ENCODE results near the gene KIF26A. TPM values are rescaled to one million over a fixed set of nuclear protein-coding genes. Genes with fewer than 3 reads are reported as not detected.

Gene KIF26A
- total RNA-seq, 1 donor from 2014 or later, result 6.3 TPM

- Histone ChIP-seq H3K4me1 (ENCODE audit: control insufficient read depth in 3 of 3, insufficient read depth in 3 of 3, low read length in 3 of 3) (peaks cover 11 to 18% (median 11%) of the 10 kb centered on the region in 3 donors), H3K27me3 (ENCODE audit: control insufficient read depth in 3 of 3, insufficient read depth in 3 of 3, low read length in 3 of 3) (peaks cover 39 to 50% (median 47%) of the 10 kb centered on the region in 3 donors)
These were observed 6.2 kb upstream of the KIF26A start for GRCh38 chr14:104131968-104132732.

DNA sequence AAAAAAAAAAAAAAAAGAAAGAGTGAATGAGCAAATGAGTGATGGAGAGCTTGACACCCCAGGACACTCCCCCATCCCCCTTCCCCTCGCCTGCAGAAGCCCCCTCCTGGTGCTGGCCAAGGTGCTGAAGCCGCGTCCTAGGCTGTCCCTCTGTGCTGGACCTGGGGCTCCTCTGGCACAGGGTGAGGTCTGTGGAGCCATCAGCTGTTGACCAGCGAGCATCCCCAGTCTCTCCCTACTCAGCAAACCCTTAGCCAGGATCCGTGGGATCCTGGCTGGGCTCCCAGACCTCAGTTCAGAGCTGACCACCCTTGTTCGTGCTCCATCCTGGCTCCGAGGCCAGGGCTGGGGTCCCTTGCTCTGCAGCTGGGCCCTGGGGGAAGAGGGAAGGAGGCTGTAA is 5.4 kb upstream of the KIF26A start:
- H3K27ac ChIP-seq (ENCODE audit: low read depth, low read length), result no peak overlapping the region
- no peaks in the 10 kb centered on the region for H3K36me3 ChIP-seq (ENCODE audit: control insufficient read depth in 3 of 3, insufficient read depth in 3 of 3, low read length in 3 of 3)
- peaks cover 13 to 25% (median 18%) of the 10 kb centered on the region in 3 donors for H3K4me1 ChIP-seq (ENCODE audit: control insufficient read depth in 3 of 3, insufficient read depth in 3 of 3, low read length in 3 of 3)
- H3K4me3 ChIP-seq (ENCODE audit: low read length in 3 of 3), result no peak overlapping the region
- peaks cover 0 to 9% (median 0%) of the 10 kb centered on the region in 3 donors for H3K9me3 ChIP-seq (ENCODE audit: control insufficient read depth in 3 of 3, low read length in 3 of 3)
- H3K9ac ChIP-seq (ENCODE audit: low read depth in 1 of 3, low read length in 3 of 3), result no peak overlapping the region
- H3K27me3 ChIP-seq (ENCODE audit: control insufficient read depth in 3 of 3, insufficient read depth in 3 of 3, low read length in 3 of 3), result peaks cover 47 to 53% (median 52%) of the 10 kb centered on the region in 3 donors

More at GRCh38 chr14:104131968-104132732, 6.2 kb upstream of the KIF26A start:
- no peak overlapping the region for H3K27ac ChIP-seq (ENCODE audit: low read depth, low read length)
- H3K4me3 ChIP-seq (ENCODE audit: low read length in 3 of 3), result no peak overlapping the region
- H3K9me3 ChIP-seq (ENCODE audit: control insufficient read depth in 3 of 3, low read length in 3 of 3), result peaks cover 0 to 11% (median 0%) of the 10 kb centered on the region in 3 donors
- no peaks in the 10 kb centered on the region for H3K36me3 ChIP-seq (ENCODE audit: control insufficient read depth in 3 of 3, insufficient read depth in 3 of 3, low read length in 3 of 3)
- H3K9ac ChIP-seq (ENCODE audit: low read depth in 1 of 3, low read length in 3 of 3), result no peak overlapping the region

GRCh38 chr14:104133496-104133895 is 4.9 kb upstream of the KIF26A start:
- H3K36me3 ChIP-seq (ENCODE audit: control insufficient read depth in 3 of 3, insufficient read depth in 3 of 3, low read length in 3 of 3), result no peaks in the 10 kb centered on the region
- no peak overlapping the region for H3K4me3 ChIP-seq (ENCODE audit: low read length in 3 of 3)
- no peak overlapping the region for H3K27ac ChIP-seq (ENCODE audit: low read depth, low read length)
- H3K4me1 ChIP-seq (ENCODE audit: control insufficient read depth in 3 of 3, insufficient read depth in 3 of 3, low read length in 3 of 3), result peaks cover 13 to 26% (median 20%) of the 10 kb centered on the region in 3 donors
- H3K9ac ChIP-seq (ENCODE audit: low read depth in 1 of 3, low read length in 3 of 3), result no peak overlapping the region
- H3K9me3 ChIP-seq (ENCODE audit: control insufficient read depth in 3 of 3, low read length in 3 of 3), result peaks cover 0 to 9% (median 0%) of the 10 kb centered on the region in 3 donors
- H3K27me3 ChIP-seq (ENCODE audit: control insufficient read depth in 3 of 3, insufficient read depth in 3 of 3, low read length in 3 of 3), result peaks cover 50 to 55% (median 52%) of the 10 kb centered on the region in 3 donors

DNA sequence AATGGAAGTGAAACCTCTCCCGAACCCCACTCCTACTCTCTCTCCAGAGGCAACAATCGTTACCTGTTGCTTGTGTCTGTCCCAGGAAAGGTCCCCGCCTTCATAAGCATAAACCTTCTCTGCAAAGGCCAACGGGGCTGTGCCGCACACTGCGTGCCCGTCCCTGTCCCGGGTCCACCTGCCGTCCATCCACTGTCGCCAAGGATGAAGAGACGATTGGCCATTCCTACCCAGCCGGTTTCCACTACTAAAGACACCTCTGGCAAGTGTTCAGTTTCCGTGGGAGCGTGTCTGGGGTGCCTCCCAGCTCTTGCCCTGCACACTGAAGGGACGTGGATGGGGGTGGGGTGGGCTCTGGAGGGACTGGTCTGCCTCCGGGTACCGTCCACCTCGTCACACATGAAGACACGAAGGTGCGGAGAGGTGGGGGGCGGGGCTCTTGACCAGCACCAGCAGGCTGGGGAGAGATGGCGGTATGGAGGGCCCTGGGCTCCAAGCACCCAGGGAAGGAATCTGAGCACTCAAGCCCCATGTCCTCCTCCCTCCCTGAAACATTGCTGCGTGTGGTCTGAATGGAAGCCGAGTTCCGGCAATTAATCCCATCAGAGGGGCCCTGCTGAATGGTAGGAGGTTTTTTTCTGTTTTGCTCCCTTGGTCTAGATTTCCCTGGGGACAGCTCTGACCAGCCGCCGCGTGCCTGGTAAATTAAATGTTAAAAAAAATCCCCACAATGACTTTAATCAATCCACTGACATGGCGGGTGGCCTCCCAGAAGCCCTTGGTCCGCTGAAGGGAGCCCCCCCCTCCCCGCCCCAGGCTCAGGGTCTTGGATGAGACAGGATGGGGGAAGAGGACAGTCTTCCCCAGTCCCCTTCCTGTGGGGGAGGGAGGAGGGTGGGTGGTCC is 4.1 kb upstream of the KIF26A start:
- Histone ChIP-seq H3K36me3 (ENCODE audit: control insufficient read depth in 3 of 3, insufficient read depth in 3 of 3, low read length in 3 of 3) (no peaks in the 10 kb centered on the region), H3K27me3 (ENCODE audit: control insufficient read depth in 3 of 3, insufficient read depth in 3 of 3, low read length in 3 of 3) (peaks cover 57 to 62% (median 58%) of the 10 kb centered on the region in 3 donors), H3K4me3 (ENCODE audit: low read length in 3 of 3) (no peak overlapping the region), H3K4me1 (ENCODE audit: control insufficient read depth in 3 of 3, insufficient read depth in 3 of 3, low read length in 3 of 3) (peaks cover 13 to 26% (median 20%) of the 10 kb centered on the region in 3 donors), H3K9ac (ENCODE audit: low read depth in 1 of 3, low read length in 3 of 3) (no peak overlapping the region), H3K27ac (ENCODE audit: low read depth, low read length) (no peak overlapping the region), H3K9me3 (ENCODE audit: control insufficient read depth in 3 of 3, low read length in 3 of 3) (peaks cover 0 to 8% (median 0%) of the 10 kb centered on the region in 3 donors)

DNA sequence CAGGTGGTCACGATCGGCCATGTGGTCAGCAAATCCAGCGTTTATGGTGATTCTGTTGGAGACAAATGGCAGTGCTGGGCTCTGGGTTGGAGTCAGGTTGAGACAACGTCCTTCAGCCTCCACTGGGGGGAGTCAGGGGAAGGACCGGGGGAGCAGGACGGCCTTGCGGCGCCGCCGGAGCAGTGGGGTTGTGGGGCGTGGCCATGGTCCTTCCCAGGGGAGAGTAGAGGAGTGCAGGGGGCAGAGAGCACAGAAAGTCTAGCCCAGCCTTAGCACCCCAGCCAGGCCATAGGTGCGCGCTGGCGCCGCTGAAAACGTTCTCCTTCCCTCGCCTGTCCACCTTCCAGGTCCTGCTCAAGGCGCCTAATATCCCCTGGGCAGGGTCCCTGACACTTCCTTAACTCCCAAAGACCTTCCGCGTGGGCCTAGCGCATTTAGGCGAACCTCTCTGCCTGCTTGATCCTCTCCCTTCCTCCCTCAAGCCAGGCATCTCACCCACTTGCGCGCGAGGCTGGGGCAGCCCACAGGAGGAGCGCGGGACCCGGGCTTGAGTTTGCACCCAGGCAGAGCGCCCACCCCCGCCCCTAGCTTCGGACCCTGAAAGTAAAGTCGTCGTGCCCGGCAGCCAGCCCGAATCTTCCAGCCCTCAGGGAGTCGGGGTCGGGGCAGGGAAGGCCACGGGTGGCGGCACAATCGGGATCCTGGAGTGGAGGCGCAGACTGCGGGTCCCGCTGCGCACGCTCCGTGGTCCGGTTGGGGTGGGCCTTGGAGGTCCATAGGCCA is 3.1 kb upstream of the KIF26A start:
- Histone ChIP-seq H3K9me3 (ENCODE audit: control insufficient read depth in 3 of 3, low read length in 3 of 3) (no peaks in the 10 kb centered on the region), H3K4me1 (ENCODE audit: control insufficient read depth in 3 of 3, insufficient read depth in 3 of 3, low read length in 3 of 3) (peaks cover 13 to 26% (median 23%) of the 10 kb centered on the region in 3 donors), H3K4me3 (ENCODE audit: low read length in 3 of 3) (no peak overlapping the region), H3K27me3 (ENCODE audit: control insufficient read depth in 3 of 3, insufficient read depth in 3 of 3, low read length in 3 of 3) (peaks cover 59 to 67% (median 65%) of the 10 kb centered on the region in 3 donors), H3K27ac (ENCODE audit: low read depth, low read length) (no peak overlapping the region), H3K36me3 (ENCODE audit: control insufficient read depth in 3 of 3, insufficient read depth in 3 of 3, low read length in 3 of 3) (no peaks in the 10 kb centered on the region), H3K9ac (ENCODE audit: low read depth in 1 of 3, low read length in 3 of 3) (no peak overlapping the region)

- H3K27me3 ChIP-seq (ENCODE audit: control insufficient read depth in 3 of 3, insufficient read depth in 3 of 3, low read length in 3 of 3), result peaks cover 59 to 62% (median 61%) of the 10 kb centered on the region in 3 donors
- no peak overlapping the region for H3K9ac ChIP-seq (ENCODE audit: low read depth in 1 of 3, low read length in 3 of 3)
- H3K4me3 ChIP-seq (ENCODE audit: low read length in 3 of 3), result peak overlapping the region in 1 of 3 donors; percentile 43
- no peaks in the 10 kb centered on the region for H3K9me3 ChIP-seq (ENCODE audit: control insufficient read depth in 3 of 3, low read length in 3 of 3)
- no peak overlapping the region for H3K27ac ChIP-seq (ENCODE audit: low read depth, low read length)
- peaks cover 13 to 26% (median 25%) of the 10 kb centered on the region in 3 donors for H3K4me1 ChIP-seq (ENCODE audit: control insufficient read depth in 3 of 3, insufficient read depth in 3 of 3, low read length in 3 of 3)
- no peaks in the 10 kb centered on the region for H3K36me3 ChIP-seq (ENCODE audit: control insufficient read depth in 3 of 3, insufficient read depth in 3 of 3, low read length in 3 of 3)
These were observed 2.4 kb upstream of the KIF26A start for GRCh38 chr14:104135904-104136471.

GRCh38 chr14:104136472-104137296 is 1.7 kb upstream of the KIF26A start:
- peaks cover 58 to 59% (median 59%) of the 10 kb centered on the region in 3 donors for H3K27me3 ChIP-seq (ENCODE audit: control insufficient read depth in 3 of 3, insufficient read depth in 3 of 3, low read length in 3 of 3)
- no peaks in the 10 kb centered on the region for H3K9me3 ChIP-seq (ENCODE audit: control insufficient read depth in 3 of 3, low read length in 3 of 3)
- no peak overlapping the region for H3K27ac ChIP-seq (ENCODE audit: low read depth, low read length)
- no peak overlapping the region for H3K9ac ChIP-seq (ENCODE audit: low read depth in 1 of 3, low read length in 3 of 3)
- no peaks in the 10 kb centered on the region for H3K36me3 ChIP-seq (ENCODE audit: control insufficient read depth in 3 of 3, insufficient read depth in 3 of 3, low read length in 3 of 3)
- peaks cover 13 to 26% (median 25%) of the 10 kb centered on the region in 3 donors for H3K4me1 ChIP-seq (ENCODE audit: control insufficient read depth in 3 of 3, insufficient read depth in 3 of 3, low read length in 3 of 3)
- peak overlapping the region; percentile 14 to 43 (median 22) for H3K4me3 ChIP-seq (ENCODE audit: low read length in 3 of 3)

DNA sequence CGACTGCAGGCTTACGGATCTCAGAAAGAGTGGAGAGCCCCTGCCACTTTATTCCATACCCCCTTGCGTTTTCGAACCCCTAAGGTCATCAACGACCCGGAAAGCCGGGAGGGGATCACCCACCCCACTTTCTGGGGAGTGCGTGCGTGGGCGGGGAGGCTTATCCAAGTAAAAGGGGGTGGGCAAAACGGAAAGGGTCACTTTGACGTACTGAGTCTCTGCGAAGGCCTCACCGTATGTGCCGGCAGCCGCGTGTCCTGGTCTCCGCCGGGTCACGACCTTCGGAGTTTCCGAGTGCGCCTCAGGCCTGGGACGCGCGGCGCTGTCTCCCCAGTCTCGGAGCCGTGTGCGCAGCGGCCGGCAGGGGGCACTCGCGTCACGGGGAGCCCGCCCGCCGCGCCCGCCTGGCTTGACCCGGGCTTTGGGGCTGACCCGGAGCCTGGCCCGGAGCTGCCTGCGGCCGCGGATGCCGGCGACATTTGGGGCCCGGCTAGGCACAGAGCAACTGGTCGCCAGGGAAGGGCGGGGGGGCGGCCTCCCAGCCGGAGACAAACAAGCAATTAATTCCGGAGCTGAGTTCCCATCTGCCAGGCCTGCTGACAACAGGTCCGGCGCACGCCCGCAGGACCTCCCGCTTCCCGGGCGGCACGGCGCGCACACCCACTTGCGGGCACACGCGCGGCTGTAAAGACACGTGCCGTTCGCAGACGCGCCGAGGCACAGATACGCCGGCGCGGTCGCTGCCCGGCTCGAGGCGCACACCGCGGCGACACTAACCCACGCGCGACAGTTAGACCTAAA is 890 bp upstream of the KIF26A start:
- no peak overlapping the region for H3K27ac ChIP-seq (ENCODE audit: low read depth, low read length)
- H3K9me3 ChIP-seq (ENCODE audit: control insufficient read depth in 3 of 3, low read length in 3 of 3), result no peaks in the 10 kb centered on the region
- peaks cover 55 to 56% (median 56%) of the 10 kb centered on the region in 3 donors for H3K27me3 ChIP-seq (ENCODE audit: control insufficient read depth in 3 of 3, insufficient read depth in 3 of 3, low read length in 3 of 3)
- peaks cover 13 to 27% (median 26%) of the 10 kb centered on the region in 3 donors for H3K4me1 ChIP-seq (ENCODE audit: control insufficient read depth in 3 of 3, insufficient read depth in 3 of 3, low read length in 3 of 3)
- H3K9ac ChIP-seq (ENCODE audit: low read depth in 1 of 3, low read length in 3 of 3), result peak overlapping the region in 1 of 3 donors; percentile 25
- H3K36me3 ChIP-seq (ENCODE audit: control insufficient read depth in 3 of 3, insufficient read depth in 3 of 3, low read length in 3 of 3), result no peaks in the 10 kb centered on the region
- peak overlapping the region in 2 of 3 donors; percentile 64 to 67 for H3K4me3 ChIP-seq (ENCODE audit: low read length in 3 of 3)
